Endodermal cell (in vitro differentiated cells): ENCODE results near the gene POMT1. TPM values are rescaled to one million over a fixed set of nuclear protein-coding genes. Genes with fewer than 3 reads are reported as not detected.

Experiments used
- DNase-seq: peaks from one replicate; pipeline ENCODE4 v3.0.0-alpha.2; 2017
- H3K27ac ChIP-seq: 2 replicates; pipeline ENCODE4 v1.5.1; 2013; ENCODE audit warnings: mild to moderate bottlenecking, low read depth, low read length, moderate library complexity
- H3K27me3 ChIP-seq: 2 replicates; pipeline ENCODE4 v1.6.1; 2013; ENCODE audit warnings: mild to moderate bottlenecking, low read length, moderate library complexity; ENCODE audit not compliant: insufficient read depth, control insufficient read depth, poor library complexity, severe bottlenecking
- H3K36me3 ChIP-seq: 2 replicates; pipeline ENCODE4 v1.7.0; 2013; ENCODE audit warnings: mild to moderate bottlenecking, low read length, moderate library complexity; ENCODE audit not compliant: control insufficient read depth, insufficient read depth
- H3K4me1 ChIP-seq: one replicate; pipeline ENCODE4 v1.7.0; 2013; ENCODE audit warnings: low read length; ENCODE audit not compliant: control insufficient read depth, insufficient read depth
- H3K4me3 ChIP-seq: 2 replicates; pipeline ENCODE4 v1.5.1; 2013; ENCODE audit warnings: mild to moderate bottlenecking, low read length, moderate library complexity
- H3K9ac ChIP-seq: 2 replicates; pipeline ENCODE4 v1.6.1; 2013; ENCODE audit warnings: mild to moderate bottlenecking, low read length, moderate library complexity; ENCODE audit not compliant: poor library complexity, severe bottlenecking; ENCODE audit errors: extremely low read depth
- H3K9me3 ChIP-seq: 2 replicates; pipeline ENCODE4 v1.6.1; 2013; ENCODE audit warnings: mild to moderate bottlenecking, low read length, moderate library complexity; ENCODE audit not compliant: control insufficient read depth
- H3K27ac Mint-ChIP-seq: 2 replicates; pipeline ENCODE4 v1.8.0; 2020; ENCODE audit warnings: mixed read lengths
- H3K27me3 Mint-ChIP-seq: 2 replicates; pipeline ENCODE4 v1.8.0; 2021; ENCODE audit warnings: mild to moderate bottlenecking, mixed read lengths; ENCODE audit not compliant: insufficient read depth
- H3K36me3 Mint-ChIP-seq: 2 replicates; pipeline ENCODE4 v1.8.0; 2020; ENCODE audit warnings: low read depth, mixed read lengths
- H3K4me1 Mint-ChIP-seq: 2 replicates; pipeline ENCODE4 v1.8.0; 2020; ENCODE audit warnings: mixed read lengths
- H3K4me3 Mint-ChIP-seq: 2 replicates; pipeline ENCODE4 v1.8.0; 2020; ENCODE audit warnings: mild to moderate bottlenecking, moderate library complexity, mixed read lengths
- H3K9me3 Mint-ChIP-seq: 2 replicates; pipeline ENCODE4 v1.8.0; 2020; ENCODE audit warnings: mild to moderate bottlenecking, mixed read lengths
- CTCF ChIP-seq: fragments of 200-600 bp; sonication (generic); conservative IDR thresholded peaks from 2 replicates; pipeline ENCODE4 v1.5.0; 2021; ENCODE audit warnings: antibody characterized with exemption, mild to moderate bottlenecking
- WGBS, 2 experiments: methylation state at CpG; one replicate each; pipeline versions ENCODE4 v1.1.5 to v1.1.7; 2013; ENCODE audit warnings: missing lambda C conversion rate in 2 of 2, mixed read lengths in 1 of 2; ENCODE audit not compliant: insufficient coverage in 1 of 2, insufficient read length in 1 of 2; 5-methylcytosine and 5-hydroxymethylcytosine counted together
- total RNA-seq, 2 donors: library from RNA; stranded (reverse); fragmentation: NEBNext Ultra II Directional in 1 of 2; extraction: Animal tissue kit (Norgen Biotek cat#: 25700) in 1 of 2; gene quantifications; 2 replicates in 1 of 2; 3 replicates in 1 of 2; pipeline ENCODE4 v1.2.1, GENCODE V29; 2021

POMT1 gene
- total RNA-seq, 2 donors from 2014 or later, result 42.3 to 53.8 TPM

- 87 to 88% methylated on average over 13 to 14 of the region's 15 CpGs for WGBS, 2 experiments
- peaks cover 92% of the 10 kb centered on the region for H3K36me3 ChIP-seq
- H3K36me3 Mint-ChIP-seq, result peaks cover 52% of the 10 kb centered on the region
These were observed 13.4 kb downstream of the POMT1 start for GRCh38 chr9:131516100-131516499.

GRCh38 chr9:131516930-131517329 lies 14.2 kb downstream of the POMT1 start:
- Histone ChIP-seq H3K4me3 (no peak overlapping the region), H3K27me3 (peaks cover 10% of the 10 kb centered on the region), H3K36me3 (peaks cover 90% of the 10 kb centered on the region), H3K9me3 (peaks cover 15% of the 10 kb centered on the region), H3K9ac (no peak overlapping the region), H3K4me1 (no peaks in the 10 kb centered on the region), H3K27ac (no peak overlapping the region)
- H3K9me3 Mint-ChIP-seq, result no peaks in the 10 kb centered on the region
- no peak overlapping the region for H3K27ac Mint-ChIP-seq
- no peak for DNase-seq
- H3K4me3 Mint-ChIP-seq, result no peak overlapping the region
- WGBS, 2 experiments, result 96 to 100% methylated on average over 8 to 9 of the region's 9 CpGs
- H3K4me1 Mint-ChIP-seq, result no peaks in the 10 kb centered on the region
- peaks cover 51% of the 10 kb centered on the region for H3K36me3 Mint-ChIP-seq
- H3K27me3 Mint-ChIP-seq, result no peaks in the 10 kb centered on the region
- no peak for TF ChIP-seq CTCF

More at GRCh38 chr9:131516100-131516499, 13.4 kb downstream of the POMT1 start:
- peaks cover 15% of the 10 kb centered on the region for H3K9me3 ChIP-seq
- H3K9ac ChIP-seq, result no peak overlapping the region
- no peak overlapping the region for H3K4me3 ChIP-seq
- peaks cover 2% of the 10 kb centered on the region for H3K4me1 Mint-ChIP-seq
- no peak overlapping the region for H3K27ac Mint-ChIP-seq
- no peak for TF ChIP-seq CTCF
- H3K27me3 Mint-ChIP-seq, result no peaks in the 10 kb centered on the region
- peaks cover 16% of the 10 kb centered on the region for H3K27me3 ChIP-seq
- H3K4me3 Mint-ChIP-seq, result no peak overlapping the region
- no peak overlapping the region for H3K27ac ChIP-seq
- H3K4me1 ChIP-seq, result no peaks in the 10 kb centered on the region
- H3K9me3 Mint-ChIP-seq, result no peaks in the 10 kb centered on the region
- no peak for DNase-seq

GRCh38 chr9:131517761-131518190 lies 15.1 kb downstream of the POMT1 start:
- no peak for TF ChIP-seq CTCF
- H3K36me3 Mint-ChIP-seq, result peaks cover 49% of the 10 kb centered on the region
- DNase-seq, result no peak
- H3K27ac Mint-ChIP-seq, result no peak overlapping the region
- peaks cover 2% of the 10 kb centered on the region for H3K27me3 ChIP-seq
- H3K36me3 ChIP-seq, result peaks cover 83% of the 10 kb centered on the region
- WGBS, 2 experiments, result 95 to 98% methylated on average over 11 of the region's 11 CpGs
- H3K27me3 Mint-ChIP-seq, result no peaks in the 10 kb centered on the region
- H3K4me1 Mint-ChIP-seq, result no peaks in the 10 kb centered on the region
- H3K9me3 ChIP-seq, result peaks cover 15% of the 10 kb centered on the region
- no peaks in the 10 kb centered on the region for H3K4me1 ChIP-seq
- H3K9me3 Mint-ChIP-seq, result no peaks in the 10 kb centered on the region
- no peak overlapping the region for H3K9ac ChIP-seq
- H3K4me3 Mint-ChIP-seq, result no peak overlapping the region
- no peak overlapping the region for H3K27ac ChIP-seq
- H3K4me3 ChIP-seq, result no peak overlapping the region
